Measurements from ENCODE around the gene YY1.

DNA sequence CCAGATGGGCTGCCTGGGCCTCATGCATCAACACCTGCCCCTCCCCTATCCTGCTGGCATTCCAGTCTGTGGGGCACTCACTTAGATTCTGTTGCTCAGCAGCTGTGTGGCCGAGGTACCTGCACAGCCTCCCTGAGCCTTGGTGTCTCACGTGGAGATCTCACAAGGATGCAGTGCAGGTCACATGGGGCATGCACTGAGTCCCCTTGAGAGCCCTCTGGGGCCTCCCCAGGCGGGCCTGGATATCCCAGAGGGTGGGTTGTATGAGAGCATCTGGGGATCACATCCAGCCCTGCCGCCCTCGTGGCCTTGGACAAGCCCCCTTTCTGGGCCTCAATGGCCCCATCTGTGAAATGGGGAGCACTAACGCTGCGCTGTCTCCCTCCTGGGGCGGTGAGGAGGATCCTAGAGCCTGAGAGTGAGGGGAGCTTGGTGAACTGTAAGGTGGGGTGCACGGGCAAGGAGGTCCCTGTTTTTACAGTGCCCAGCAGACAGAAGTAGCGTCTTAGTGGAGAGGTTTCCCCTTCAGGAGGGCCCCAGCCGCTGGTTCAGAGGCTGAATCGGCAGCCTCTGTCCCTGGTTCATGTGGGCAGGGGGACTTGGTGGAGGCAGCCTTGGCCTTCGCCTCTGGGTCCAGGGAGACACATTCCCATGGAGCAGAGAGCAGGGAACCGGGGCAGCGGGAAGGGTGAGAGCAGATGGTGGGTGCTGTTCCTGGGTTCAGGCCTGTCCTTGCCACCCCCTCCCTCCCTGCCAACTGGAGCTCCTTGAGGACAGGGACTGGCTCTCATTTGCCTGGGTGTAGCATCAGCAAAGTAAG is 83.4 kb downstream of the YY1 start:
- TF ChIP-seq, protein P1, sequence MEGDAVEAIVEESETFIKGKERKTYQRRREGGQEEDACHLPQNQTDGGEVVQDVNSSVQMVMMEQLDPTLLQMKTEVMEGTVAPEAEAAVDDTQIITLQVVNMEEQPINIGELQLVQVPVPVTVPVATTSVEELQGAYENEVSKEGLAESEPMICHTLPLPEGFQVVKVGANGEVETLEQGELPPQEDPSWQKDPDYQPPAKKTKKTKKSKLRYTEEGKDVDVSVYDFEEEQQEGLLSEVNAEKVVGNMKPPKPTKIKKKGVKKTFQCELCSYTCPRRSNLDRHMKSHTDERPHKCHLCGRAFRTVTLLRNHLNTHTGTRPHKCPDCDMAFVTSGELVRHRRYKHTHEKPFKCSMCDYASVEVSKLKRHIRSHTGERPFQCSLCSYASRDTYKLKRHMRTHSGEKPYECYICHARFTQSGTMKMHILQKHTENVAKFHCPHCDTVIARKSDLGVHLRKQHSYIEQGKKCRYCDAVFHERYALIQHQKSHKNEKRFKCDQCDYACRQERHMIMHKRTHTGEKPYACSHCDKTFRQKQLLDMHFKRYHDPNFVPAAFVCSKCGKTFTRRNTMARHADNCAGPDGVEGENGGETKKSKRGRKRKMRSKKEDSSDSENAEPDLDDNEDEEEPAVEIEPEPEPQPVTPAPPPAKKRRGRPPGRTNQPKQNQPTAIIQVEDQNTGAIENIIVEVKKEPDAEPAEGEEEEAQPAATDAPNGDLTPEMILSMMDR (conservative IDR thresholded peaks at IDR 0.05; ENCODE audit: low read depth in 2 of 2) = no peak
- TF ChIP-seq JUNB (IDR thresholded peaks at IDR 0.05; ENCODE audit: unreplicated experiment) = no peak
- TF ChIP-seq POLR2AphosphoS5 (IDR thresholded peaks at IDR 0.05; ENCODE audit: low read depth) = no peak
- no peak for TF ChIP-seq EZH2 (IDR thresholded peaks at IDR 0.05; ENCODE audit: low read depth, unreplicated experiment)
- no peak for TF ChIP-seq CREB1 (CRISPR knock-in tag; IDR thresholded peaks at IDR 0.05; ENCODE audit: low read depth)
- TF ChIP-seq, protein P2, sequence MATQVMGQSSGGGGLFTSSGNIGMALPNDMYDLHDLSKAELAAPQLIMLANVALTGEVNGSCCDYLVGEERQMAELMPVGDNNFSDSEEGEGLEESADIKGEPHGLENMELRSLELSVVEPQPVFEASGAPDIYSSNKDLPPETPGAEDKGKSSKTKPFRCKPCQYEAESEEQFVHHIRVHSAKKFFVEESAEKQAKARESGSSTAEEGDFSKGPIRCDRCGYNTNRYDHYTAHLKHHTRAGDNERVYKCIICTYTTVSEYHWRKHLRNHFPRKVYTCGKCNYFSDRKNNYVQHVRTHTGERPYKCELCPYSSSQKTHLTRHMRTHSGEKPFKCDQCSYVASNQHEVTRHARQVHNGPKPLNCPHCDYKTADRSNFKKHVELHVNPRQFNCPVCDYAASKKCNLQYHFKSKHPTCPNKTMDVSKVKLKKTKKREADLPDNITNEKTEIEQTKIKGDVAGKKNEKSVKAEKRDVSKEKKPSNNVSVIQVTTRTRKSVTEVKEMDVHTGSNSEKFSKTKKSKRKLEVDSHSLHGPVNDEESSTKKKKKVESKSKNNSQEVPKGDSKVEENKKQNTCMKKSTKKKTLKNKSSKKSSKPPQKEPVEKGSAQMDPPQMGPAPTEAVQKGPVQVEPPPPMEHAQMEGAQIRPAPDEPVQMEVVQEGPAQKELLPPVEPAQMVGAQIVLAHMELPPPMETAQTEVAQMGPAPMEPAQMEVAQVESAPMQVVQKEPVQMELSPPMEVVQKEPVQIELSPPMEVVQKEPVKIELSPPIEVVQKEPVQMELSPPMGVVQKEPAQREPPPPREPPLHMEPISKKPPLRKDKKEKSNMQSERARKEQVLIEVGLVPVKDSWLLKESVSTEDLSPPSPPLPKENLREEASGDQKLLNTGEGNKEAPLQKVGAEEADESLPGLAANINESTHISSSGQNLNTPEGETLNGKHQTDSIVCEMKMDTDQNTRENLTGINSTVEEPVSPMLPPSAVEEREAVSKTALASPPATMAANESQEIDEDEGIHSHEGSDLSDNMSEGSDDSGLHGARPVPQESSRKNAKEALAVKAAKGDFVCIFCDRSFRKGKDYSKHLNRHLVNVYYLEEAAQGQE (IDR thresholded peaks at IDR 0.05; ENCODE audit: unreplicated experiment) = no peak
- TF ChIP-seq, protein P3, sequence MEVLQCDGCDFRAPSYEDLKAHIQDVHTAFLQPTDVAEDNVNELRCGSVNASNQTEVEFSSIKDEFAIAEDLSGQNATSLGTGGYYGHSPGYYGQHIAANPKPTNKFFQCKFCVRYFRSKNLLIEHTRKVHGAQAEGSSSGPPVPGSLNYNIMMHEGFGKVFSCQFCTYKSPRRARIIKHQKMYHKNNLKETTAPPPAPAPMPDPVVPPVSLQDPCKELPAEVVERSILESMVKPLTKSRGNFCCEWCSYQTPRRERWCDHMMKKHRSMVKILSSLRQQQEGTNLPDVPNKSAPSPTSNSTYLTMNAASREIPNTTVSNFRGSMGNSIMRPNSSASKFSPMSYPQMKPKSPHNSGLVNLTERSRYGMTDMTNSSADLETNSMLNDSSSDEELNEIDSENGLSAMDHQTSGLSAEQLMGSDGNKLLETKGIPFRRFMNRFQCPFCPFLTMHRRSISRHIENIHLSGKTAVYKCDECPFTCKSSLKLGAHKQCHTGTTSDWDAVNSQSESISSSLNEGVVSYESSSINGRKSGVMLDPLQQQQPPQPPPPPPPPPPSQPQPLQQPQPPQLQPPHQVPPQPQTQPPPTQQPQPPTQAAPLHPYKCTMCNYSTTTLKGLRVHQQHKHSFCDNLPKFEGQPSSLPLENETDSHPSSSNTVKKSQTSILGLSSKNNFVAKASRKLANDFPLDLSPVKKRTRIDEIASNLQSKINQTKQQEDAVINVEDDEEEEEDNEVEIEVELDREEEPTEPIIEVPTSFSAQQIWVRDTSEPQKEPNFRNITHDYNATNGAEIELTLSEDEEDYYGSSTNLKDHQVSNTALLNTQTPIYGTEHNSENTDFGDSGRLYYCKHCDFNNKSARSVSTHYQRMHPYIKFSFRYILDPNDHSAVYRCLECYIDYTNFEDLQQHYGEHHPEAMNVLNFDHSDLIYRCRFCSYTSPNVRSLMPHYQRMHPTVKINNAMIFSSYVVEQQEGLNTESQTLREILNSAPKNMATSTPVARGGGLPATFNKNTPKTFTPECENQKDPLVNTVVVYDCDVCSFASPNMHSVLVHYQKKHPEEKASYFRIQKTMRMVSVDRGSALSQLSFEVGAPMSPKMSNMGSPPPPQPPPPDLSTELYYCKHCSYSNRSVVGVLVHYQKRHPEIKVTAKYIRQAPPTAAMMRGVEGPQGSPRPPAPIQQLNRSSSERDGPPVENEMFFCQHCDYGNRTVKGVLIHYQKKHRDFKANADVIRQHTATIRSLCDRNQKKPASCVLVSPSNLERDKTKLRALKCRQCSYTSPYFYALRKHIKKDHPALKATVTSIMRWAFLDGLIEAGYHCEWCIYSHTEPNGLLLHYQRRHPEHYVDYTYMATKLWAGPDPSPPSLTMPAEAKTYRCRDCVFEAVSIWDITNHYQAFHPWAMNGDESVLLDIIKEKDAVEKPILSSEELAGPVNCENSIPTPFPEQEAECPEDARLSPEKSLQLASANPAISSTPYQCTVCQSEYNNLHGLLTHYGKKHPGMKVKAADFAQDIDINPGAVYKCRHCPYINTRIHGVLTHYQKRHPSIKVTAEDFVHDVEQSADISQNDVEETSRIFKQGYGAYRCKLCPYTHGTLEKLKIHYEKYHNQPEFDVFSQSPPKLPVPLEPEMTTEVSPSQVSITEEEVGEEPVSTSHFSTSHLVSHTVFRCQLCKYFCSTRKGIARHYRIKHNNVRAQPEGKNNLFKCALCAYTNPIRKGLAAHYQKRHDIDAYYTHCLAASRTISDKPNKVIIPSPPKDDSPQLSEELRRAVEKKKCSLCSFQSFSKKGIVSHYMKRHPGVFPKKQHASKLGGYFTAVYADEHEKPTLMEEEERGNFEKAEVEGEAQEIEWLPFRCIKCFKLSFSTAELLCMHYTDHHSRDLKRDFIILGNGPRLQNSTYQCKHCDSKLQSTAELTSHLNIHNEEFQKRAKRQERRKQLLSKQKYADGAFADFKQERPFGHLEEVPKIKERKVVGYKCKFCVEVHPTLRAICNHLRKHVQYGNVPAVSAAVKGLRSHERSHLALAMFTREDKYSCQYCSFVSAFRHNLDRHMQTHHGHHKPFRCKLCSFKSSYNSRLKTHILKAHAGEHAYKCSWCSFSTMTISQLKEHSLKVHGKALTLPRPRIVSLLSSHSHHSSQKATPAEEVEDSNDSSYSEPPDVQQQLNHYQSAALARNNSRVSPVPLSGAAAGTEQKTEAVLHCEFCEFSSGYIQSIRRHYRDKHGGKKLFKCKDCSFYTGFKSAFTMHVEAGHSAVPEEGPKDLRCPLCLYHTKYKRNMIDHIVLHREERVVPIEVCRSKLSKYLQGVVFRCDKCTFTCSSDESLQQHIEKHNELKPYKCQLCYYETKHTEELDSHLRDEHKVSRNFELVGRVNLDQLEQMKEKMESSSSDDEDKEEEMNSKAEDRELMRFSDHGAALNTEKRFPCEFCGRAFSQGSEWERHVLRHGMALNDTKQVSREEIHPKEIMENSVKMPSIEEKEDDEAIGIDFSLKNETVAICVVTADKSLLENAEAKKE (CRISPR knock-in tag; IDR thresholded peaks at IDR 0.05) = no peak
